Adipocyte (in vitro differentiated cells): ENCODE results near the gene KCNK18.
"Not testable (repeated sequence)": the region's sequence is repeated elsewhere in the genome, so short reads cannot be mapped to it uniquely, and the experiment has no call there.

ENCODE experiments used
- DNase-seq: peaks from one replicate; pipeline ENCODE4 v3.0.0-alpha.2; 2015; ENCODE audit warnings: low read depth
- H3K27me3 ChIP-seq: replicated peaks from 2 replicates; pipeline ENCODE4 v1.7.0; 2013; ENCODE audit warnings: mild to moderate bottlenecking, low read length, moderate library complexity; ENCODE audit not compliant: control insufficient read depth, insufficient read depth
- H3K36me3 ChIP-seq: 2 replicates; pipeline ENCODE4 v1.7.0; 2013; ENCODE audit warnings: low read length, mild to moderate bottlenecking, moderate library complexity; ENCODE audit not compliant: control insufficient read depth, insufficient read depth, severe bottlenecking
- H3K4me1 ChIP-seq: 2 replicates; pipeline ENCODE4 v1.7.0; 2013; ENCODE audit warnings: mild to moderate bottlenecking, low read length, moderate library complexity; ENCODE audit not compliant: control insufficient read depth, insufficient read depth
- H3K4me3 ChIP-seq: 2 replicates; pipeline ENCODE4 v1.7.0; 2013; ENCODE audit warnings: mild to moderate bottlenecking, low read length, moderate library complexity
- H3K9ac ChIP-seq: 2 replicates; pipeline ENCODE4 v1.7.0; 2013; ENCODE audit warnings: mild to moderate bottlenecking, low read length, moderate library complexity
- H3K9me3 ChIP-seq: 2 replicates; pipeline ENCODE4 v1.7.0; 2013; ENCODE audit warnings: mild to moderate bottlenecking, low read length, moderate library complexity; ENCODE audit not compliant: control insufficient read depth

The KCNK18 gene

GRCh38 chr10:117223693-117224430, 26.6 kb downstream of the KCNK18 start:
- peaks cover 71% of the 10 kb centered on the region for H3K27me3 ChIP-seq
- H3K9ac ChIP-seq, result no peak overlapping the region
- H3K36me3 ChIP-seq, result no peaks in the 10 kb centered on the region
- no peaks in the 10 kb centered on the region for H3K4me1 ChIP-seq
- no peak for DNase-seq
- no peaks in the 10 kb centered on the region for H3K9me3 ChIP-seq
- no peak overlapping the region for H3K4me3 ChIP-seq

GRCh38 chr10:117224881-117225280, 27.6 kb downstream of the KCNK18 start:
- peaks cover 76% of the 10 kb centered on the region for H3K27me3 ChIP-seq
- H3K36me3 ChIP-seq, result no peaks in the 10 kb centered on the region
- H3K4me3 ChIP-seq, result no peak overlapping the region
- H3K4me1 ChIP-seq, result no peaks in the 10 kb centered on the region
- peaks cover 2% of the 10 kb centered on the region for H3K9me3 ChIP-seq
- DNase-seq, result no peak
- H3K9ac ChIP-seq, result no peak overlapping the region

- no peak overlapping the region for H3K4me3 ChIP-seq
- no peak for DNase-seq
Observed at GRCh38 chr10:117226813-117227451, 29.6 kb downstream of the KCNK18 start.

GRCh38 chr10:117228210-117228609, 30.9 kb downstream of the KCNK18 start:
- Histone ChIP-seq H3K9me3 (peaks cover 8% of the 10 kb centered on the region), H3K9ac (no peak overlapping the region), H3K27me3 (peaks cover 78% of the 10 kb centered on the region), H3K4me1 (no peaks in the 10 kb centered on the region), H3K36me3 (no peaks in the 10 kb centered on the region), H3K4me3 (no peak overlapping the region)
- no peak for DNase-seq

More at GRCh38 chr10:117226813-117227451, 29.6 kb downstream of the KCNK18 start:
- Histone ChIP-seq H3K4me1 (no peaks in the 10 kb centered on the region), H3K9me3 (peaks cover 8% of the 10 kb centered on the region), H3K27me3 (peaks cover 78% of the 10 kb centered on the region), H3K9ac (no peak overlapping the region), H3K36me3 (no peaks in the 10 kb centered on the region)

GRCh38 chr10:117230107-117230506, 32.8 kb downstream of the KCNK18 start:
- not testable (repeated sequence) for DNase-seq, H3K36me3 ChIP-seq, H3K9me3 ChIP-seq, H3K9ac ChIP-seq, H3K4me3 ChIP-seq, H3K4me1 ChIP-seq
- H3K27me3 ChIP-seq, result peaks cover 71% of the 10 kb centered on the region

GRCh38 chr10:117237401-117237991, 40.2 kb downstream of the KCNK18 start:
- no peak overlapping the region for H3K9ac ChIP-seq
- peaks cover 61% of the 10 kb centered on the region for H3K27me3 ChIP-seq
- H3K4me3 ChIP-seq, result no peak overlapping the region
- H3K36me3 ChIP-seq, result no peaks in the 10 kb centered on the region
- no peak for DNase-seq
- H3K9me3 ChIP-seq, result no peaks in the 10 kb centered on the region
- H3K4me1 ChIP-seq, result no peaks in the 10 kb centered on the region

GRCh38 chr10:117239051-117239450, 41.8 kb downstream of the KCNK18 start:
- no peaks in the 10 kb centered on the region for H3K4me1 ChIP-seq
- no peak overlapping the region for H3K4me3 ChIP-seq
- DNase-seq, result no peak
- no peak overlapping the region for H3K9ac ChIP-seq
- H3K27me3 ChIP-seq, result peaks cover 51% of the 10 kb centered on the region
- H3K9me3 ChIP-seq, result no peaks in the 10 kb centered on the region
- no peaks in the 10 kb centered on the region for H3K36me3 ChIP-seq

GRCh38 chr10:117239721-117240620, 42.7 kb downstream of the KCNK18 start:
- peaks cover 57% of the 10 kb centered on the region for H3K27me3 ChIP-seq
- no peaks in the 10 kb centered on the region for H3K9me3 ChIP-seq

GRCh38 chr10:117240621-117241529, 43.6 kb downstream of the KCNK18 start, which contains the start of gene SLC18A2:
TSS of gene SLC18A2 (plus strand) at chr10:117241114. CDS start at chr10:117241694, 580 bp downstream.
- H3K27me3 ChIP-seq, result peaks cover 53% of the 10 kb centered on the region
- H3K4me3 ChIP-seq, result no peak within 1 kb of the TSS
- no peaks in the 10 kb centered on the region for H3K36me3 ChIP-seq
- no peak within 1 kb of the TSS for H3K9ac ChIP-seq
- no peak for DNase-seq
- no peaks in the 10 kb centered on the region for H3K9me3 ChIP-seq
- no peaks in the 10 kb centered on the region for H3K4me1 ChIP-seq

More at GRCh38 chr10:117239721-117240620, 42.7 kb downstream of the KCNK18 start:
- Histone ChIP-seq H3K4me1 (no peaks in the 10 kb centered on the region), H3K4me3 (no peak overlapping the region), H3K9ac (no peak overlapping the region), H3K36me3 (no peaks in the 10 kb centered on the region)
- no peak for DNase-seq
